GM12873 (cell line): ENCODE results near the gene DENND4C.

ENCODE experiments used
- CTCF ChIP-seq: IDR thresholded peaks from 2 replicates; pipeline ENCODE4 v1.5.1; 2012; ENCODE audit warnings: low read depth, mild to moderate bottlenecking, moderate library complexity, low read length, control low read depth; ENCODE audit not compliant: insufficient read depth; ENCODE audit errors: missing control alignments

DENND4C gene

GRCh38 chr9:19230355-19231125, at the start of gene DENND4C:
TSS of gene DENND4C (plus strand) at chr9:19230693. CDS start at chr9:19276175, 45,482 bp downstream.
- peak; percentile 7 for TF ChIP-seq CTCF

GRCh38 chr9:19180991-19181390, 49.5 kb upstream of the DENND4C start:
- no peak for TF ChIP-seq CTCF

GRCh38 chr9:19181561-19181960, 48.9 kb upstream of the DENND4C start:
- no peak for TF ChIP-seq CTCF

GRCh38 chr9:19184144-19184917, 46.2 kb upstream of the DENND4C start:
- no peak for TF ChIP-seq CTCF

- no peak for TF ChIP-seq CTCF
Observed at GRCh38 chr9:19185191-19185590, 45.3 kb upstream of the DENND4C start.

GRCh38 chr9:19186232-19186631, 44.3 kb upstream of the DENND4C start:
- TF ChIP-seq CTCF = no peak

GRCh38 chr9:19188771-19189170, 41.7 kb upstream of the DENND4C start:
- TF ChIP-seq CTCF = no peak
